ENCODE measurements around the gene DGCR6L.
"Not testable (repeated sequence)": the region's sequence is repeated elsewhere in the genome, so short reads cannot be mapped to it uniquely, and the experiment has no call there.

The DGCR6L gene

GRCh38 chr22:20284471-20285086 is 35.3 kb downstream of the DGCR6L start:
- no peak for TF ChIP-seq CTCF (IDR thresholded peaks at IDR 0.05)
- Mint-ChIP-seq H3K4me3 (no peak overlapping the region), H3K36me3 (ENCODE audit: low read depth) (no peaks in the 10 kb centered on the region), H3K27ac (no peak overlapping the region), H3K4me1 (peaks cover 5% of the 10 kb centered on the region), H3K27me3 (ENCODE audit: low read depth, poor library complexity) (peaks cover 18% of the 10 kb centered on the region), H3K9me3 (no peaks in the 10 kb centered on the region)
- no peak for DNase-seq

- H3K9me3 Mint-ChIP-seq = no peaks in the 10 kb centered on the region
- no peak for DNase-seq
- no peak overlapping the region for H3K4me3 Mint-ChIP-seq
- no peak overlapping the region for H3K27ac Mint-ChIP-seq
- peaks cover 16% of the 10 kb centered on the region for H3K27me3 Mint-ChIP-seq (ENCODE audit: low read depth, poor library complexity)
- H3K4me1 Mint-ChIP-seq = peaks cover 5% of the 10 kb centered on the region
- no peak for TF ChIP-seq CTCF (IDR thresholded peaks at IDR 0.05)
- H3K36me3 Mint-ChIP-seq (ENCODE audit: low read depth) = no peaks in the 10 kb centered on the region
Measured at GRCh38 chr22:20283674-20284066, 36.2 kb downstream of the DGCR6L start.

- Mint-ChIP-seq H3K4me1 (peaks cover 5% of the 10 kb centered on the region), H3K4me3 (no peak overlapping the region), H3K27me3 (ENCODE audit: low read depth, poor library complexity) (peaks cover 14% of the 10 kb centered on the region), H3K36me3 (ENCODE audit: low read depth) (no peaks in the 10 kb centered on the region), H3K9me3 (no peaks in the 10 kb centered on the region), H3K27ac (no peak overlapping the region)
- DNase-seq = no peak
- no peak for TF ChIP-seq CTCF (IDR thresholded peaks at IDR 0.05)
Measured at GRCh38 chr22:20282901-20283673, 36.8 kb downstream of the DGCR6L start.

GRCh38 chr22:20281891-20282290 is 38.0 kb downstream of the DGCR6L start:
- H3K27me3 Mint-ChIP-seq (ENCODE audit: low read depth, poor library complexity) = peaks cover 9% of the 10 kb centered on the region
- TF ChIP-seq CTCF (IDR thresholded peaks at IDR 0.05) = no peak

GRCh38 chr22:20281473-20281872 is 38.4 kb downstream of the DGCR6L start:
- H3K27me3 Mint-ChIP-seq (ENCODE audit: low read depth, poor library complexity); H3K4me3 Mint-ChIP-seq; H3K4me1 Mint-ChIP-seq; H3K36me3 Mint-ChIP-seq (ENCODE audit: low read depth); H3K9me3 Mint-ChIP-seq; H3K27ac Mint-ChIP-seq; DNase-seq: not testable (repeated sequence)

More at GRCh38 chr22:20281891-20282290, 38.0 kb downstream of the DGCR6L start:
- H3K36me3 Mint-ChIP-seq (ENCODE audit: low read depth) = no peaks in the 10 kb centered on the region
- no peaks in the 10 kb centered on the region for H3K9me3 Mint-ChIP-seq
- H3K4me3 Mint-ChIP-seq = no peak overlapping the region
- peaks cover 4% of the 10 kb centered on the region for H3K4me1 Mint-ChIP-seq
- H3K27ac Mint-ChIP-seq = no peak overlapping the region
- no peak for DNase-seq

- Mint-ChIP-seq H3K27me3 (ENCODE audit: low read depth, poor library complexity) (peaks cover 7% of the 10 kb centered on the region), H3K4me1 (no peaks in the 10 kb centered on the region), H3K27ac (no peak overlapping the region)
Measured at GRCh38 chr22:20280866-20281265, 39.0 kb downstream of the DGCR6L start.

GRCh38 chr22:20280163-20280562 is 39.7 kb downstream of the DGCR6L start:
- H3K27me3 Mint-ChIP-seq (ENCODE audit: low read depth, poor library complexity); H3K4me3 Mint-ChIP-seq; DNase-seq; H3K9me3 Mint-ChIP-seq; H3K36me3 Mint-ChIP-seq (ENCODE audit: low read depth); H3K4me1 Mint-ChIP-seq; H3K27ac Mint-ChIP-seq: not testable (repeated sequence)

More at GRCh38 chr22:20280866-20281265, 39.0 kb downstream of the DGCR6L start:
- Mint-ChIP-seq H3K4me3 (no peak overlapping the region), H3K36me3 (ENCODE audit: low read depth) (no peaks in the 10 kb centered on the region), H3K9me3 (no peaks in the 10 kb centered on the region)
- TF ChIP-seq CTCF (IDR thresholded peaks at IDR 0.05) = no peak
- DNase-seq = no peak

Measured in nephron progenitor cell (in vitro differentiated cells).